HepG2 (cell line): Measurements from ENCODE around the gene SMYD4. TPM values are rescaled to one million over a fixed set of nuclear protein-coding genes. Genes with fewer than 3 reads are reported as not detected.

ENCODE experiments used
- ISX ChIP-seq: sonication (generic); formaldehyde crosslinking; conservative IDR thresholded peaks from 2 replicates; pipeline ENCODE4 v1.5.0; 2020; ENCODE audit warnings: missing genetic modification reagents
- KAT8 ChIP-seq: IDR thresholded peaks from 2 replicates; pipeline ENCODE4 v1.6.1; 2016; ENCODE audit warnings: missing genetic modification reagents, missing compliant biosample characterization
- MED8 ChIP-seq: sonication (generic); formaldehyde crosslinking; IDR thresholded peaks from 2 replicates; pipeline ENCODE4 v1.8.1; 2023; ENCODE audit warnings: mild to moderate bottlenecking, missing genetic modification reagents; ENCODE audit not compliant: insufficient replicate concordance
- MEF2D ChIP-seq: sonication (generic); formaldehyde crosslinking; IDR thresholded peaks from 2 replicates; pipeline ENCODE4 v1.5.1; 2020; ENCODE audit warnings: mild to moderate bottlenecking, missing genetic modification reagents
- POGZ ChIP-seq: sonication (generic); formaldehyde crosslinking; IDR thresholded peaks from 2 replicates; pipeline ENCODE4 v1.4.0; 2020; ENCODE audit warnings: mild to moderate bottlenecking, missing genetic modification reagents
- RFXAP ChIP-seq: sonication (generic); formaldehyde crosslinking; IDR thresholded peaks from 2 replicates; pipeline ENCODE4 v1.4.0; 2020; ENCODE audit warnings: missing genetic modification reagents, borderline replicate concordance
- RXRA ChIP-seq: sonication (generic); formaldehyde crosslinking; IDR thresholded peaks from 2 replicates; pipeline ENCODE4 v1.5.1; 2020; ENCODE audit warnings: missing genetic modification reagents
- SOX13 ChIP-seq, 3 experiments: fragments of 450-650 bp in 1 of 3; sonication (generic) in 1 of 3; formaldehyde crosslinking in 1 of 3; IDR thresholded peaks in 2 of 3; conservative IDR thresholded peaks in 1 of 3; 2 replicates each; pipeline versions ENCODE4 v1.5.0 to v1.6.1; 2016 to 2020; ENCODE audit warnings: antibody characterized with exemption in 1 of 3, mild to moderate bottlenecking in 1 of 3, missing compliant biosample characterization in 1 of 3, missing genetic modification reagents in 1 of 3, moderate library complexity in 1 of 3
- SPEN ChIP-seq: sonication (generic); formaldehyde crosslinking; IDR thresholded peaks from 2 replicates; pipeline ENCODE4 v1.5.1; 2020; ENCODE audit warnings: low read depth, mild to moderate bottlenecking, missing genetic modification reagents
- TBX3 ChIP-seq: fragments of 450-650 bp; IDR thresholded peaks from 2 replicates; pipeline ENCODE4 v1.6.1; 2017; ENCODE audit warnings: antibody characterized with exemption, mild to moderate bottlenecking, inconsistent platforms, borderline replicate concordance
- U2AF2 ChIP-seq: fragments of 200-400 bp; formaldehyde crosslinking; IDR thresholded peaks from 2 replicates; pipeline ENCODE4 v1.6.1; 2017; ENCODE audit warnings: low read depth, mild to moderate bottlenecking, low read length
- ZNF430 ChIP-seq: sonication (generic); formaldehyde crosslinking; IDR thresholded peaks from 2 replicates; pipeline ENCODE4 v1.9.0; 2021; ENCODE audit warnings: mild to moderate bottlenecking, missing genetic modification reagents
- ZNF572 ChIP-seq: sonication (generic); formaldehyde crosslinking; IDR thresholded peaks from 2 replicates; pipeline ENCODE4 v1.5.1; 2020; ENCODE audit warnings: mild to moderate bottlenecking, missing genetic modification reagents
- ZNF615 ChIP-seq: sonication (generic); formaldehyde crosslinking; IDR thresholded peaks from 2 replicates; pipeline ENCODE4 v1.5.0; 2020; ENCODE audit warnings: mild to moderate bottlenecking, missing genetic modification reagents, borderline replicate concordance
- polyA plus RNA-seq, 8 experiments: library from polyadenylated mRNA; depleted of rRNA in 3 of 8; stranded (reverse) in 7 of 8; unstranded in 1 of 8; fragments of >200 nt; fragmentation: Illumina TruSeq in 4 of 8; extraction: Trizol in 4 of 8; gene quantifications; 2 replicates each; pipeline versions ENCODE4 v1.2.1 to v1.2.3, GENCODE V29; 2011 to 2016; ENCODE audit warnings: low read depth in 4 of 8, missing spikeins in 1 of 8, mixed read lengths in 1 of 8; ENCODE audit not compliant: insufficient read depth in 1 of 8
- total RNA-seq, 5 experiments: library from RNA; depleted of rRNA; stranded (reverse); fragments of >200 nt; fragmentation: Illumina TruSeq; extraction: Trizol; gene quantifications; 2 replicates each; pipeline ENCODE4 v1.2.3, GENCODE V29; 2016; ENCODE audit warnings: low read depth in 1 of 5
- TF ChIP-seq, protein P1 (sequence below): sonication (generic); formaldehyde crosslinking; IDR thresholded peaks from 2 replicates; pipeline ENCODE4 v1.8.0; 2022; ENCODE audit warnings: missing genetic modification reagents, mild to moderate bottlenecking, moderate library complexity, borderline replicate concordance
- TF ChIP-seq, protein P2 (sequence below): sonication (generic); formaldehyde crosslinking; IDR thresholded peaks from 2 replicates; pipeline ENCODE4 v1.8.1; 2023; ENCODE audit warnings: mild to moderate bottlenecking, moderate library complexity, missing genetic modification reagents
- TF ChIP-seq, protein P3 (sequence below): sonication (generic); formaldehyde crosslinking; IDR thresholded peaks from 2 replicates; pipeline ENCODE4 v1.4.0; 2020; ENCODE audit warnings: missing genetic modification reagents, borderline replicate concordance
- TF ChIP-seq, protein P4 (sequence below): sonication (generic); formaldehyde crosslinking; IDR thresholded peaks from 2 replicates; pipeline ENCODE4; 2020; ENCODE audit warnings: missing genetic modification reagents, mild to moderate bottlenecking, borderline replicate concordance

The SMYD4 gene
- total and polyA plus RNA-seq, 2 of the 13 experiments (the other 11 are each of a cell fraction or from before 2014, with no cell fraction given): 7.4 to 11.3 TPM

DNA sequence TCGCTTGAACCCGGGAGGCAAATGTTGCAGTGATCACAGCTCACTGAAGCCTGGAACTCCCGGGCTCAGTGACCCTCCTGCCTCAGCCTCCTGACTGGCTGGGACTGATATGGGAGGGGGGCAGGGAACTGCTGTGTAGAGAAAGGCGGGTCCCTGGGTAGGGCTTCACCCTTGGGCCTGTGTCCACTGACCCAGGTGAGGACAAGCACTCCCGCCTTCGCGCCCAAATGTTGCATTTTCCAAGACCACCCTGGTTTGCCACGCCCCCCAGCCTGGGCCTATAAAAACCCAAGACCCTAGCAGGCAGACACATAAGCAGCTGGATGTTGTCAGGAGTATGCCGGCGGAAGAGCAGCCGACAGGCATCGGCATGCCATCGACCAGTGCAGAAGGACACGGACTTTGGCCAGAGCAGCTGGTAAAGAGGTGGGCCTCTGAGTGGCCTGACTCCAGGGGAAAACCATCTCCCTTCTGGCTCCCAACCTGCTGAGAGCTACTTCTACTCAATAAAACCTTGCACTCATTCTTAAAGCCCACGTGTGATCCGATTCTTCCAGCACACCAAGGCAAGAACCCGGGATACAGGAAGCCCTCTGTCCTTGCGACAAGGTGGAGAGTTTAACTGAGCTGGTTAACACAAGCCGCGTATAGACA lies 19.1 kb downstream of the SMYD4 start (continued):
- 0 out of 2 replicates have a peak, but pooled peaks have one; percentile 51 for TF ChIP-seq KAT8 (CRISPR knock-in tag)
- TF ChIP-seq SOX13 (IDR thresholded peaks at IDR 0.05): no peak
- peak in 1 of 2 experiments; percentile 58; a peak in 1 of 4 replicates for TF ChIP-seq SOX13 (CRISPR knock-in tag; conservative IDR thresholded peaks at IDR 0.05 in 1 of 2, IDR thresholded peaks at IDR 0.05 in 1 of 2)
- TF ChIP-seq MEF2D (CRISPR knock-in tag): peak; percentile 78; the same call in 1 of the 2 replicates
- TF ChIP-seq MED8 (CRISPR knock-in tag): no peak
- TF ChIP-seq POGZ: peak; percentile 44; the same call in 1 of the 2 replicates
- TF ChIP-seq, protein P1, sequence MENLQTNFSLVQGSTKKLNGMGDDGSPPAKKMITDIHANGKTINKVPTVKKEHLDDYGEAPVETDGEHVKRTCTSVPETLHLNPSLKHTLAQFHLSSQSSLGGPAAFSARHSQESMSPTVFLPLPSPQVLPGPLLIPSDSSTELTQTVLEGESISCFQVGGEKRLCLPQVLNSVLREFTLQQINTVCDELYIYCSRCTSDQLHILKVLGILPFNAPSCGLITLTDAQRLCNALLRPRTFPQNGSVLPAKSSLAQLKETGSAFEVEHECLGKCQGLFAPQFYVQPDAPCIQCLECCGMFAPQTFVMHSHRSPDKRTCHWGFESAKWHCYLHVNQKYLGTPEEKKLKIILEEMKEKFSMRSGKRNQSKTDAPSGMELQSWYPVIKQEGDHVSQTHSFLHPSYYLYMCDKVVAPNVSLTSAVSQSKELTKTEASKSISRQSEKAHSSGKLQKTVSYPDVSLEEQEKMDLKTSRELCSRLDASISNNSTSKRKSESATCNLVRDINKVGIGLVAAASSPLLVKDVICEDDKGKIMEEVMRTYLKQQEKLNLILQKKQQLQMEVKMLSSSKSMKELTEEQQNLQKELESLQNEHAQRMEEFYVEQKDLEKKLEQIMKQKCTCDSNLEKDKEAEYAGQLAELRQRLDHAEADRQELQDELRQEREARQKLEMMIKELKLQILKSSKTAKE (CRISPR knock-in tag): peak; percentile 96
- no peak for TF ChIP-seq ISX (CRISPR knock-in tag)
- no peak for TF ChIP-seq ZNF572 (CRISPR knock-in tag)
- TF ChIP-seq, protein P2, sequence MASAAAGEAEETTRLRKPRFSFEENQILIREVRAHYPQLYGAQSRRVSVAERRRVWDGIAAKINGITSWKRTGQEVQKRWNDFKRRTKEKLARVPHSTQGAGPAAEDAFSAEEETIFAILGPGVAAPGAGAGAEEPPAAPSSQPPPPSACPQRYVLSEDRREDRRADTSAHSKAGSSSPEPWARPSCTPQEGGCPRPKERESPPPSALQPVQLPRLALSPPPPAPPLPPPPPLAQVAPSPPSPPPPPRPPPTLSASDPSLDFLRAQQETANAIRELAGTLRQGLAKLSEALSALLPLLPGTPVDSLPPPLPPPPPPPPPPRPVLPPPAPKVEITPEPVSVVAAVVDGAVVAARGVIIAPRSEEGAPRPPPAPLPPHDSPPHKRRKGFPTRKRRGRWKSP: peak; percentile 86
- TF ChIP-seq TBX3: no peak
- peak; percentile 48; the same call in 1 of the 2 replicates for TF ChIP-seq ZNF430
- peak; percentile 94 for TF ChIP-seq SPEN
- TF ChIP-seq, protein P3, sequence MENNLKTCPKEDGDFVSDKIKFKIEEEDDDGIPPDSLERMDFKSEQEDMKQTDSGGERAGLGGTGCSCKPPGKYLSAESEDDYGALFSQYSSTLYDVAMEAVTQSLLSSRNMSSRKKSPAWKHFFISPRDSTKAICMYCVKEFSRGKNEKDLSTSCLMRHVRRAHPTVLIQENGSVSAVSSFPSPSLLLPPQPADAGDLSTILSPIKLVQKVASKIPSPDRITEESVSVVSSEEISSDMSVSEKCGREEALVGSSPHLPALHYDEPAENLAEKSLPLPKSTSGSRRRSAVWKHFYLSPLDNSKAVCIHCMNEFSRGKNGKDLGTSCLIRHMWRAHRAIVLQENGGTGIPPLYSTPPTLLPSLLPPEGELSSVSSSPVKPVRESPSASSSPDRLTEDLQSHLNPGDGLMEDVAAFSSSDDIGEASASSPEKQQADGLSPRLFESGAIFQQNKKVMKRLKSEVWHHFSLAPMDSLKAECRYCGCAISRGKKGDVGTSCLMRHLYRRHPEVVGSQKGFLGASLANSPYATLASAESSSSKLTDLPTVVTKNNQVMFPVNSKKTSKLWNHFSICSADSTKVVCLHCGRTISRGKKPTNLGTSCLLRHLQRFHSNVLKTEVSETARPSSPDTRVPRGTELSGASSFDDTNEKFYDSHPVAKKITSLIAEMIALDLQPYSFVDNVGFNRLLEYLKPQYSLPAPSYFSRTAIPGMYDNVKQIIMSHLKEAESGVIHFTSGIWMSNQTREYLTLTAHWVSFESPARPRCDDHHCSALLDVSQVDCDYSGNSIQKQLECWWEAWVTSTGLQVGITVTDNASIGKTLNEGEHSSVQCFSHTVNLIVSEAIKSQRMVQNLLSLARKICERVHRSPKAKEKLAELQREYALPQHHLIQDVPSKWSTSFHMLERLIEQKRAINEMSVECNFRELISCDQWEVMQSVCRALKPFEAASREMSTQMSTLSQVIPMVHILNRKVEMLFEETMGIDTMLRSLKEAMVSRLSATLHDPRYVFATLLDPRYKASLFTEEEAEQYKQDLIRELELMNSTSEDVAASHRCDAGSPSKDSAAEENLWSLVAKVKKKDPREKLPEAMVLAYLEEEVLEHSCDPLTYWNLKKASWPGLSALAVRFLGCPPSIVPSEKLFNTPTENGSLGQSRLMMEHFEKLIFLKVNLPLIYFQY (CRISPR knock-in tag): peak; percentile 33; the same call in 1 of the 2 replicates
- TF ChIP-seq ZNF615 (CRISPR knock-in tag): 0 out of 2 replicates have a peak, but pooled peaks have one; percentile 62
- no peak for TF ChIP-seq U2AF2
- TF ChIP-seq, protein P4, sequence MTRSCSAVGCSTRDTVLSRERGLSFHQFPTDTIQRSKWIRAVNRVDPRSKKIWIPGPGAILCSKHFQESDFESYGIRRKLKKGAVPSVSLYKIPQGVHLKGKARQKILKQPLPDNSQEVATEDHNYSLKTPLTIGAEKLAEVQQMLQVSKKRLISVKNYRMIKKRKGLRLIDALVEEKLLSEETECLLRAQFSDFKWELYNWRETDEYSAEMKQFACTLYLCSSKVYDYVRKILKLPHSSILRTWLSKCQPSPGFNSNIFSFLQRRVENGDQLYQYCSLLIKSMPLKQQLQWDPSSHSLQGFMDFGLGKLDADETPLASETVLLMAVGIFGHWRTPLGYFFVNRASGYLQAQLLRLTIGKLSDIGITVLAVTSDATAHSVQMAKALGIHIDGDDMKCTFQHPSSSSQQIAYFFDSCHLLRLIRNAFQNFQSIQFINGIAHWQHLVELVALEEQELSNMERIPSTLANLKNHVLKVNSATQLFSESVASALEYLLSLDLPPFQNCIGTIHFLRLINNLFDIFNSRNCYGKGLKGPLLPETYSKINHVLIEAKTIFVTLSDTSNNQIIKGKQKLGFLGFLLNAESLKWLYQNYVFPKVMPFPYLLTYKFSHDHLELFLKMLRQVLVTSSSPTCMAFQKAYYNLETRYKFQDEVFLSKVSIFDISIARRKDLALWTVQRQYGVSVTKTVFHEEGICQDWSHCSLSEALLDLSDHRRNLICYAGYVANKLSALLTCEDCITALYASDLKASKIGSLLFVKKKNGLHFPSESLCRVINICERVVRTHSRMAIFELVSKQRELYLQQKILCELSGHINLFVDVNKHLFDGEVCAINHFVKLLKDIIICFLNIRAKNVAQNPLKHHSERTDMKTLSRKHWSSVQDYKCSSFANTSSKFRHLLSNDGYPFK: peak; percentile 67; the same call in 1 of the 2 replicates
- peak; percentile 92 for TF ChIP-seq RXRA (CRISPR knock-in tag)
- TF ChIP-seq RFXAP: peak; percentile 64; the same call in 1 of the 2 replicates
